Motor neuron (in vitro differentiated cells): ENCODE measurements around the gene QRFP. TPM values are rescaled to one million over a fixed set of nuclear protein-coding genes. Genes with fewer than 3 reads are reported as not detected.
"Not testable (repeated sequence)": the region's sequence is repeated elsewhere in the genome, so short reads cannot be mapped to it uniquely, and the experiment has no call there.

Experiments used
- ATAC-seq, 8 experiments: fragments of 200-7000 bp; cut with Tn5 transposase; replicated peaks in 6 of 8; 2 replicates each; pipeline ENCODE4 v1.8.0; 2021; ENCODE audit warnings: mild to moderate bottlenecking in 8 of 8, moderate library complexity in 8 of 8
- H3K27ac ChIP-seq, 2 donors: fragments of 250-450 bp; sonication (Bioruptor Pico); 2 replicates each; pipeline ENCODE4 v1.9.0; 2021; ENCODE audit warnings: antibody characterized with exemption in 2 of 2, mild to moderate bottlenecking in 2 of 2, moderate library complexity in 1 of 2
- H3K4me1 ChIP-seq, 2 donors: fragments of 250-450 bp; sonication (Bioruptor Pico); replicated peaks in 1 of 2; 2 replicates each; pipeline ENCODE4 v1.6.1; 2021; ENCODE audit warnings: antibody characterized with exemption in 2 of 2, mild to moderate bottlenecking in 2 of 2, moderate library complexity in 1 of 2
- H3K4me3 ChIP-seq, 5 donors: fragments of 250-450 bp; sonication (Bioruptor Pico); 2 replicates each; pipeline ENCODE4 v1.9.0; 2021; ENCODE audit warnings: antibody characterized with exemption in 5 of 5, mild to moderate bottlenecking in 5 of 5, moderate library complexity in 4 of 5
- WGBS, 10 experiments: fragments of 450-650 bp; shearing (Covaris generic); methylation state at CpG; one replicate each; pipeline ENCODE4 v1.0.0; 2022; 5-methylcytosine and 5-hydroxymethylcytosine counted together
- in situ Hi-C, 9 experiments: fragments of 400-800 bp; cut with MboI; loops; one replicate each; pipeline ENCODE4 v1.15.0; 2021; ENCODE audit warnings: low sequenced_read_pairs in 9 of 9, low pct_unique_long_range_greater_than_20kb in 2 of 9; ENCODE audit not compliant: unreplicated experiment in 9 of 9
- total RNA-seq, 8 experiments: library from RNA; unstranded; fragments of 300-600 nt; gene quantifications; 2 replicates each; pipeline versions ENCODE4 v1.2.3 to v1.2.4, GENCODE V29; 2022

Gene QRFP
- total RNA-seq, 8 experiments from 2014 or later: 0.33 to 3.0 (median 0.66) TPM

- ATAC-seq: peak; percentile 23 to 94 (median 64)
- Histone ChIP-seq H3K4me3 (no peak overlapping the region), H3K4me1 (peaks cover 10 to 15% of the 10 kb centered on the region in 2 donors), H3K27ac (peak overlapping the region in 1 of 2 donors; percentile 69)
- in situ Hi-C loops: no loop called here
- WGBS, 10 experiments: 9 to 100% (median 55%) methylated on average over 1 to 8 of the region's 38 CpGs; no CpG with 5 or more reads in 4 of the 10 experiments
These were observed 16.5 kb upstream of the QRFP start for GRCh38 chr9:130912932-130913598.

DNA sequence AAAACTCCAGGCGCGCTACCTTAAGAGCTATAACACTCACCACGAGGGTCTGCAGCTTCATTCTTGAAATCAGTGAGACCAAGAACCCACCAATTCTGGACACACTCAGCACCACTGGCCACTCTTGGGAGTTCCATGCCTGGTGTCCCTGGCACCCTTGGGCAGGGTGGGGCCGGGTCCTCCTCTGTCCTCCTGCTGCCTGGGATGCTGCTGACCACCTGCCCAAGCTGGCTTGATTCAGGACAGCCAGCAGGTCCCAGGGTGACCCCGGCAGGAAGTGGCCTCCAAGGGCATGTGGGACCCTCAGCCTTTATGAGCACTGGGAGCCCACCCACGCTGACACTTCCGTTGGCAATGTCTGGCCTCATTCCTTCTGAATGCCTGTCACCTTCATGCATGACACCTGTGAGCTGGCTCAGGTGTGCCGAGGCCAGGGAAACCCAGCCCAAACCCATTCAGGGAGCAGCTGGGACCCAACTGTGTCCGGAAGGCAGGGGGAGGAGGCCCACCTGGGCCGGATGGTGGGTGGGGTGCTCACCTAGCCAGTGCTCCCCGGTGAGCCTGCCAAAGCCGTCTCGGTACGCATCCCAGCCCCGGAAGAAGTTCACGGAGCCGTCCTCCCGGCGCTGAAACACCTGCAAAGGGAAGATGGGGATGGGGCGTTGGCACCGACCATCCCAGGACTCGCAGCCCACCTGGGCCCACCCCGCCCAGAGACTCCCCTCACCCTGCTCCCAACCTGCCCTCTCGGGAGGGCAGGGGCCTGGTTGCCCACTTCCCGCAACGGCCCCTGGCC, 14.8 kb upstream of the QRFP start:
- Histone ChIP-seq H3K4me3 (no peak overlapping the region), H3K27ac (peak overlapping the region; percentile 27 to 69), H3K4me1 (peaks cover 14 to 16% of the 10 kb centered on the region in 2 donors)
- 0 to 80% (median 66%) methylated on average over 1 to 4 of the region's 26 CpGs; no CpG with 5 or more reads in 4 of the 10 experiments for WGBS, 10 experiments
- ATAC-seq: peak in 1 of 8 experiments; percentile 5
- in situ Hi-C loops: no loop called here

DNA sequence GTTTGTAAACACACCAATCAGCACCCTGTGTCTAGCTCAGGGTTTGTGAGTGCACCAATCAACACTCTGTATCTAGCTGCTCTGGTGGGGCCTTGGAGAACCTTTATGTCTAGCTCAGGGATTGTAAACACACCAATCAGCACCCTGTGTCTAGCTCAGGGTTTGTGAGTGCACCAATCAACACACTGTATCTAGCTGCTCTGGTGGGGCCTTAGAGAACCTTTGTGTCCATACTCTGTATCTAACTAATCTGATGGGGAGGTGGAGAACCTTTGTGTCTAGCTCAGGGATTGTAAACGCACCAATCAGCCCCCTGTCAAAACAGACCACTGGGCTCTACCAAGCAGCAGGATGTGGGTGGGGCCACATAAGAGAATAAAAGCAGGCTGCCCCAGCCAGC, 14.1 kb upstream of the QRFP start:
- peak overlapping the region in 1 of 2 donors; percentile 69 for H3K27ac ChIP-seq
- H3K4me1 ChIP-seq: peaks cover 17 to 20% of the 10 kb centered on the region in 2 donors
- ATAC-seq, H3K4me3 ChIP-seq, in situ Hi-C loops: not testable (repeated sequence)
- WGBS, 10 experiments: no CpG with 5 or more reads among the region's 1 CpG

DNA sequence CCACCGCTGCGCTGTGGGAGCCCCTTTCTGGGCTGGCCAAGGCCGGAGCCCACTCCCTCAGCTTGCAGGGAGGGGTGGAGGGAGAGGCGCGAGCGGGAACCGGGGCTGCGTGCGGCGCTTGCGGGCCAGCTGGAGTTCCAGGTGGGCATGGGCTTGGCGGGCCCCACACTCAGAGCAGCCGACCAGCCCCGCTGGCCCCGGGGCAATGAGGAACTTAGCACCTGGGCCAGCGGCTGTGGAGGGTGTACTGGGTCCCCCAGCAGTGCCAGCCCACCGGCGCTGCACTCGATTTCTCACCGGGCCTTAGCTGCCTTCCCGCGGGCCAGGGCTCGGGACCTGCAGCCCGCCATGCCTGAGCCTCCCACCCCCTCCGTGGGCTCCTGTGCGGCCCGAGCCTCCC, 13.4 kb upstream of the QRFP start:
- H3K27ac ChIP-seq, ATAC-seq, H3K4me3 ChIP-seq, in situ Hi-C loops: not testable (repeated sequence)
- H3K4me1 ChIP-seq: peaks cover 17 to 20% of the 10 kb centered on the region in 2 donors
- WGBS, 10 experiments: 94% methylated on average over 3 of the region's 27 CpGs; no CpG with 5 or more reads in 9 of the 10 experiments

- ATAC-seq: no peak
- in situ Hi-C loops: no loop called here
- Histone ChIP-seq H3K4me1 (peaks cover 17 to 19% of the 10 kb centered on the region in 2 donors), H3K27ac (peak overlapping the region; percentile 49 to 70), H3K4me3 (no peak overlapping the region)
- no CpG with 5 or more reads among the region's 19 CpGs for WGBS, 10 experiments
These were observed 12.3 kb upstream of the QRFP start for GRCh38 chr9:130908878-130909355.

DNA sequence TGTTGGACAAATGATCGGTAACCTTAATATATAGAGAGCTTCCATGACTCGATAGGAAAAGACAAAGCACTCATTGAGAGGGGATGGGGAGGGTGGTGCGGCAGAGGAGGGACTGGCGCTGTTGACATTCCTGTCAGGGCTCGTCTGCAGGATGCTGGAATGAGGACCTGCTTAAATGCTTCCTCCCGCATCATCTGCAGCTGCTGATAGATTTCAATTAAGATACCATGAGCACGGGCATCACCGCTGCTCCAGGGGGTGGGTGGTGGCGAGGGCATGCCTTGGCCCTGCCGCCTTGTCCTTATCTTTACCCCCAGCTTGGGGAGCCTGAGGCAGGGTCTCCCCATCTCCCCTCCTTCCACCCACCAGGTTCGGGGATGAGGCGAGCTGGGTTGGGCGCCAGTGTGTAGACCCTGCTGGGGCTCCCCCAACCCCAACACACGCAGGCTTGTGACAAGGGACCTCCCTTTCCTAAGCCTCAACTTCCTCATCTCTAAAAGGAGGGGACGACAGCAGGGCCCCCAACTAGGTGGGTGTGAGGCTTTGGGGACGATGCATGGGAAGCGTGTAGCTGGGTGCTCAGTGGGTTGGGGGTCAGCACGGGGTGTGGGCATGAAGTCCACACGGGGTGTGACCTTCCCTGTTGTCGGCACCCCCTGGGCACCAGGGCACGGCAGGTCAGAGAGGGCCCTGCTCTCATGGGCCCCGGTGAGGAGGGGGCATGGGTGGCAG, 11.7 kb upstream of the QRFP start:
- 40 to 100% (median 75%) methylated on average over 1 to 6 of the region's 22 CpGs for WGBS, 10 experiments
- peak in 2 of 8 experiments; percentile 13 to 43 for ATAC-seq
- H3K27ac ChIP-seq: peak overlapping the region; percentile 49 to 70
- H3K4me1 ChIP-seq: peaks cover 13 to 17% of the 10 kb centered on the region in 2 donors
- no peak overlapping the region for H3K4me3 ChIP-seq
- in situ Hi-C loops: no loop called here

DNA sequence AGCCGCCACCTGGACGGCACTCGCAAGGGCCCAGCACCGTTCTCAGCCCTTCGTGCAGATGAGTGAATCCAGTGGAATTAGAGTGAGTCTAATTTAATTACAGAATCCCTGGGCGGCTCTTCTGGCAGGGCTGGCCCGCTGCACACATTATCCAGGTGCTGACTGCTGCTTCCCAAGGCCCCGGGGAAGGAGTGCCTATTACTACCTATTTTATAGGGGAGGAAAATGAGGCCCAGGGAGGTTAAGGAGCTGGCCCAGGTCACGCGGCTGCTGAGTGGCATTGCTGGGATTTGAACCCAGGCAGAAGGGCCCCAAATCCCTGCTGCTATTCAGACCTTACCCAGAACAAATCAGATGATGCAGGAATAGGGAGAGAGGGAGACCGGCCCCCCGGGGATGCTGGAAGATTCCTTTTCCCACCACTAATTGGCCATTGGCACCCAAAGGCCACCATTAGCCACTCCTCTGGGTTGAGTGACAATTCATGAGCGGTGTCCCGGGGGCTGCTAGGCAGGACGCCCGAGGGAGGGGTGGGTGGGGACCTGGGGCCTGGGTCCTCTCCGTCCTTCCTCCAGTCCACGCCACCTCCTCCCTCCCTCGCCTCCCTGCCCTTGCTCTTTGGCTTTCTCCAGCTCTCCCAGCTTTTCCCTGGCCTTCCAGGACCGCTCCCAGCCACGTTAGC, 10.3 kb upstream of the QRFP start:
- in situ Hi-C loops: no loop called here
- Histone ChIP-seq H3K4me1 (peaks cover 13 to 23% of the 10 kb centered on the region in 2 donors), H3K4me3 (no peak overlapping the region), H3K27ac (peak overlapping the region; percentile 57 to 58)
- WGBS, 10 experiments: 60 to 100% (median 69%) methylated on average over 2 to 11 of the region's 21 CpGs; no CpG with 5 or more reads in 3 of the 10 experiments
- ATAC-seq: peak in 2 of 8 experiments; percentile 15 to 46

- H3K4me1 ChIP-seq: peaks cover 13 to 21% of the 10 kb centered on the region in 2 donors
- in situ Hi-C loops: no loop called here
- peak in 5 of 8 experiments; percentile 11 to 58 (median 24) for ATAC-seq
- H3K27ac ChIP-seq: peak overlapping the region in 1 of 2 donors; percentile 57
- no peak overlapping the region for H3K4me3 ChIP-seq
- 54 to 100% (median 73%) methylated on average over 1 to 4 of the region's 24 CpGs; no CpG with 5 or more reads in 6 of the 10 experiments for WGBS, 10 experiments
These were observed 9.5 kb upstream of the QRFP start for GRCh38 chr9:130905902-130906734.

DNA sequence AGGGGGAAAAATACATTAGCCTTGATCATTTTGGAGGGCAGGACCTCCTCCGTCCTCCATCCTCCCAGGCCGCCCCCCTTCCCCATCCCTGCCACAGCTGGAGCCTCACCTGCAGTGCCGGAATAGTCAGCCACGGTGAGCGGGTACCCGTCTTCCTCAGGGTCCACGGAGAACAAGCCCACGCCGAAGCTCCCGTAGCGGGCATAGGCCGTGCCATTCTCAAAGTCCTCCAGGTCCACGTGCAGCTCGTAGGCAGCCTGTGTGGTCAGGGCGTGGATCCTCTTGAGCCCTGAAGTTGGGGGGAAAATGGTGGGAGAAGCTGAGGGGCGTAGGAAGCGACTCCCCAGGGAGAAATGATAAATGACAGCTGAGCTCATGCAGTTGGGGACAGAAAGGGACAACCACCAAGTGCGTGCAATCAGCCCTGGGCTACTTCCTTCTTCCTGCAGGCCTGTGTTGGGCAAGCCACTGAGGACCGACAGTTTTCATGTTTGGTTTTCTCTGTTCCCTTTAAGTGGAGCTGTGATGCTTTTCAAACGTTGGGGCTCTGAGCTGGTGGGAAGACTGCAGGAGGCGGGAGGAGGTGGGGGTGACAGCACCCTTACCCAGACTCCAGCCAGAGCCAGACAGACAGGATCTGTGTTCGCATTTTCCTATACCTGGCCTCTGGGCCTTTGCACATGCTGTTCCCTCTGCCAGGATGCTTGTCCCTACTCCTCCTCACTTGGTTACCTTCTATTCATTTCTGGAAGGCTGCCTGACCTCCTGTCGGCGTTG, 8.7 kb upstream of the QRFP start:
- H3K27ac ChIP-seq: peak overlapping the region; percentile 35 to 57
- ATAC-seq: no peak
- peaks cover 13 to 17% of the 10 kb centered on the region in 2 donors for H3K4me1 ChIP-seq
- 33 to 100% (median 83%) methylated on average over 1 to 14 of the region's 24 CpGs; no CpG with 5 or more reads in 1 of the 10 experiments for WGBS, 10 experiments
- no peak overlapping the region for H3K4me3 ChIP-seq
- in situ Hi-C loops: no loop called here

DNA sequence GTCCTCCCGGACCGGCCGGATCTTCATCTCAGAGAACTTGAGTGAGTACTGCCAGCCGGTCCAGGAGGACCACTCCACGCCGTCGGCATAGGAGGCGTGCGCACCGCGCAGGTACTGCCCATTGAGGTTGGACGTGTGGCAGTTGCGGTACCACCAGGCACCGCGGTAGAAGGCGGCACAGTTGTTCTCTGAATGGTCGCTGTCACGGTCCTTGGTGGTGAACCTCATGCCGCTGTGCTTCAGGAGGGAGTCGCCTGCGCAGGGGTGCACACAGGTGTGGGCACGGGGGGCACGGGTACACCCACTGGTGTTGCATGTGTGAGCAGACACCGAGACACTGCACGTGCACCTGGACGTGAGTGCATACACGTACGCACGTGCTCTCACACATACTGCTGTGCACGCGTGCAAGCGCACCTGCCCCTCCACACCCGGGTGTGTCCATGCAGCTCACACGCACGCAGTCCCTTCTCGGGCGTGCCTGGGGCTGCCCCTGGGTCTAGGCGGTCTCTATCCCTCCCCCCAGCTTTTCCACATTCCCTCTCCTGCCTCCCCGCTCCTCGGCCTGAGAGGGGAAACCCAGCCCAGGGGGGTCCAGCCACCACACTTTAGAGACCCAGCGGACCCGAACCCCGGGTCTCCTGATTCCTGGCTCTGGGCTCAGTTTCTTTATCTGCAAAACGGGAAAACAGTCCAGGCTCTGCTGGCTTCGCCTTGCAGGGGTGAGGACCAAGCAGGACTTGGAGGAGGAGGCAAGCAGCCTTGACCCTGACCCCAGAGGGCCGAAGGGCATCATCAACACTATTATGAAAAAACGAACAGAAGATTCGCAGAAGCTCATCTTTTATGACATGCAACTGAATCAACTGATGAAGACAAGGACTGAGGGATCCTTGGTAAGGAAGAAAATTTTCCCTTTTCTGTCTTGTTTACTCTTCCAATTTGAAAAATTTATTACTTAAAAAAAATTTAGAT, 7.7 kb upstream of the QRFP start:
- 73 to 89% (median 82%) methylated on average over 3 to 13 of the region's 48 CpGs; no CpG with 5 or more reads in 3 of the 10 experiments for WGBS, 10 experiments
- in situ Hi-C loops: no loop called here
- Histone ChIP-seq H3K4me1 (peaks cover 13 to 17% of the 10 kb centered on the region in 2 donors), H3K4me3 (no peak overlapping the region), H3K27ac (peak overlapping the region; percentile 24 to 57)
- no peak for ATAC-seq
